Gastrocnemius medialis (tissue), 4 donors: ENCODE results near the gene PKNOX2.

Source experiments
- POLR2A ChIP-seq, 2 donors: fragments of 450-650 bp; IDR thresholded peaks; one replicate each; pipeline ENCODE4 v1.6.1; 2017; ENCODE audit warnings: antibody characterized with exemption in 2 of 2, mild to moderate bottlenecking in 2 of 2, moderate library complexity in 2 of 2
- TF ChIP-seq, protein P1 (sequence below), 5 experiments: fragments of 450-650 bp in 3 of 5; fragments of 200-600 bp in 2 of 5; sonication (generic) in 2 of 5; IDR thresholded peaks in 4 of 5; conservative IDR thresholded peaks in 1 of 5; 1 replicate in 4 of 5; 2 replicates in 1 of 5; pipeline ENCODE4 v1.5.1; 2016 to 2019; ENCODE audit warnings: antibody characterized with exemption in 5 of 5, mild to moderate bottlenecking in 3 of 5, moderate library complexity in 3 of 5

DNA sequence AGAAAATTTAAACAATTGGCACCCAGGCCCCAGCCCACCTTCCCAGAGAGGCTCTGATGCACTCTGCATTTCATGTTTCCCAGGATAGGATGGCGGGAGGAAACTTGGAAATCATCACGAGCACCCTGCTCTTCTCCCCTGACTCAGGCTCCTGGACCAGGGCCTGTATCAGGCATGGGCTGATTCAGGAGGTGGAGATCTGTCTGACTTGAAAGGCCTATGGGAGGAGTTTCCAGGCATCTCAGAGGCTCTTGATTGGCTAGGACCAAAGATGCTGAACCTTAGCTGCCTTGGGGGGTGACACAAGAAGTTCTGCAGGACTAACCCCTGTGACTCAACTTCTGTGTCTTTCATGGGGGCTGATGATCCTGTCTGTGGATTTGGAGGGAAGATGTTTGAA lies 106.2 kb downstream of the PKNOX2 start:
- no peak for TF ChIP-seq POLR2A (IDR thresholded peaks at IDR 0.05)
- TF ChIP-seq, protein P1, sequence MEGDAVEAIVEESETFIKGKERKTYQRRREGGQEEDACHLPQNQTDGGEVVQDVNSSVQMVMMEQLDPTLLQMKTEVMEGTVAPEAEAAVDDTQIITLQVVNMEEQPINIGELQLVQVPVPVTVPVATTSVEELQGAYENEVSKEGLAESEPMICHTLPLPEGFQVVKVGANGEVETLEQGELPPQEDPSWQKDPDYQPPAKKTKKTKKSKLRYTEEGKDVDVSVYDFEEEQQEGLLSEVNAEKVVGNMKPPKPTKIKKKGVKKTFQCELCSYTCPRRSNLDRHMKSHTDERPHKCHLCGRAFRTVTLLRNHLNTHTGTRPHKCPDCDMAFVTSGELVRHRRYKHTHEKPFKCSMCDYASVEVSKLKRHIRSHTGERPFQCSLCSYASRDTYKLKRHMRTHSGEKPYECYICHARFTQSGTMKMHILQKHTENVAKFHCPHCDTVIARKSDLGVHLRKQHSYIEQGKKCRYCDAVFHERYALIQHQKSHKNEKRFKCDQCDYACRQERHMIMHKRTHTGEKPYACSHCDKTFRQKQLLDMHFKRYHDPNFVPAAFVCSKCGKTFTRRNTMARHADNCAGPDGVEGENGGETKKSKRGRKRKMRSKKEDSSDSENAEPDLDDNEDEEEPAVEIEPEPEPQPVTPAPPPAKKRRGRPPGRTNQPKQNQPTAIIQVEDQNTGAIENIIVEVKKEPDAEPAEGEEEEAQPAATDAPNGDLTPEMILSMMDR (IDR thresholded peaks at IDR 0.05 in 4 of 5, conservative IDR thresholded peaks at IDR 0.05 in 1 of 5): no peak
